Activated T-cell treated with anti-CD3 and anti-CD28 coated beads for 4 hours (primary cell): ENCODE data around the gene LTBP3.

Experiments used
- DNase-seq: peaks from one replicate; pipeline ENCODE4 v3.0.0-alpha.2; 2020

Gene LTBP3

DNA sequence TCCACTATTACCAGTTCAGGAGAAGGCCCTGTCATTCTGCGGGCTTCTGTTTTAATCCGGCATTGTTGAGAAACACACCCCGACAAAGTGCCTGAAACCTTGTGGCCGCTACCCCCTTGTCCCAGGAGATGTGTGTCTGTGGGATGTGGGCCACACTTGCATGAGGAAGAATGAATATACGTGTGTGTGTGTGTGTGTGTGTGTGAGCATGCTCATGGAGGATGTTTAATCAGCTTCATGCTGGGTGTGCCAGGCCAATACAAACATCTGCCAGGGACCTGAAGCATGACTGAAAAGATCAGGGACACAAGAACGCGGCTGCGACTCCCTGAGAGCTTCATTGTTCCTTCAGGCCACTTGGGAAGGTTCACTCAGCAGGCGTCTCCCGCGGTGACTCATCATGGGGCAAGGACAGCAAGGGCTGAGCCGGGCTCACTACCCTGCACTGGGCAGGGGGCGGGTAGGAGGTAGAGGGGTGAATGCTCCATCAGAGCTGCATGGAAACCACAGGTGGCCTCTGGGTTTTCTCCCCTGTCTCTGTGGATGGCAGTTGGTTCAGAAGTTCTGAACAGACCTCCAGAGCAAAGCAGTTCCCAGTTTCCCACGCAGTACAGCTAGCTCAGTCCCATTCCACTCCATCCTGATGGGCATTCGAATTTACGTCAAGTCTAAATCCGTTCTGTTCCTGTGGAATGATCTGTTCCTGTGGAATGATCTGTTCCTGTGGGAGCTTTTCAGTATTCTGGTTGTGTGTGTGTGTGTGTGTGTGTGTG lies 66.4 kb downstream of the LTBP3 start:
- DNase-seq = no peak

DNA sequence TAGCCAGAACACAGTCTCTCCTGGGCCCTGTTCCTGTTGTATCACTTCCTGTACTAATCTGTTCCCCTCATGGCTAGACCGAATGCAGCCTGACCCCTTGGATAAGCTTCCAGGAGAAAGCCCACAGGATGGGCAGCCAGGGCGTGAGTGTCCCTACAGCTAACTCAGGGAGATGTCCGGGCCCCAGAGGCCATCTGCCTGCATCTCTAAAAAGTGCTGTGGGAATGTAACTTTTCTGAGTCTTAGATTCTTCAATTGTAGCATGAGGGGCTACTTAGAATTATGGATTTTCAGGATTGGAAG lies 67.0 kb downstream of the LTBP3 start:
- DNase-seq = no peak

DNA sequence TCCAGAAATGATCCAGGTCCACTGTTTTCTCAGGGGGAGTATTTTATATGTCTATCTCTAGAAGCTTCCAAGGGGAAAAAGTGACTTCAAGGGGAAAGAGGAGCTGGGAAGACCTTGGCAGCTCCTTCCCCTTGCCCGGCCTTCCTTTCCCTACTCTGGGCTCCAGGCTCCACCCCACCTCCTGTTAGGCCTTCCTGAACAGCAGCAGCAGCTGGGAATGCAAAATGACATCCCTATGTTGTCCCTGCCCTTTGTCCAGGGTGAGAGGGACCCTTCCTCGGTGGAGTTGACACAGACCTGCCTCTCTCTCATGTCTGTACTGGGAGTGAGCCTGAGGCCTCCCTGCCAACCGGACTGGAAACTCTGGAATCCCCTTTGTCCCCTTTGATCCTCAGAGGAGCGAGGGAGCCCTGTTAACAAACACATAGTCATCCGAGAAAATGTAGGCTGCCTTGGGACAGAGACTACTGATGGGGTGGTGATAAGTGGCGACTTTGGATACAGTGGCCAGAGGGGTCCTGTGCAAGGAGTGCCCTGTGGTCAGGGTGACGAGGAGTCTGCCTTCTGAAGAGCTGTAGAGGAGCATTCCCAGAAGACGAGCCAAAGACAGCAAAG lies 68.3 kb downstream of the LTBP3 start:
- DNase-seq = no peak

DNA sequence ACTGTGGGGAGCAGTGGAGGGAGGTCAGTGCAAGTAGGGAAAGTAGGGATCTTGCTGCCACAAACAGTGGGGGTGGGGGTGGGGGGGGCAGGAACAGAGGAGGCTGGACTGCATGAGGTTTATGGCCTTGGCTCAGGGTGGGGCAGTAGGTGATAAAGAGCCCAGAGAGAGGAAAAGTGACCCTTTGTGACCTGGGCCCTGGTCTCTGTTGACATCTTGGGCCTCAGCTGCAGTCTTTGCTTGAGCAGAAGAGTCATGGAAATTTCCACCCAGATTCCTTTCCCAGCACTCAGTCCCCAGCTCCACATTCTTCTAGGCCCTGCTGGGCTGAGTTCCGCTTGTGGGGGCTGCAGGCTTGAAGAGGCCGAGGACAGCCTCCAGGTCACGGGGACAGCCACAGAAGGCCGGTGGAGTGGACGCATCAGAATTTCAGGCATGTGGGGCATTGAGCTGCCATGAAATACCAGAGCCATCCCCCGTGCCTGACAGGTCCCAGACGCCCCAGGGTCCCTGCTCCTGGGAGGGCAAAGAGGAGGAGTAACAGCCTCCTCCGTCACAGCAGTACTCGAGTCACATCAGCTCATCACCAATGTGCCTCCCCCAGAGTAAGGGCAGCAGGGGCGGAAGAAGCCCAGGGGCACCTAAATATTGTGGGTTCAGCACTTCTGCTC lies 69.0 kb downstream of the LTBP3 start:
- no peak for DNase-seq
